Measurements from ENCODE around the gene TMEM145.

Gene TMEM145

DNA sequence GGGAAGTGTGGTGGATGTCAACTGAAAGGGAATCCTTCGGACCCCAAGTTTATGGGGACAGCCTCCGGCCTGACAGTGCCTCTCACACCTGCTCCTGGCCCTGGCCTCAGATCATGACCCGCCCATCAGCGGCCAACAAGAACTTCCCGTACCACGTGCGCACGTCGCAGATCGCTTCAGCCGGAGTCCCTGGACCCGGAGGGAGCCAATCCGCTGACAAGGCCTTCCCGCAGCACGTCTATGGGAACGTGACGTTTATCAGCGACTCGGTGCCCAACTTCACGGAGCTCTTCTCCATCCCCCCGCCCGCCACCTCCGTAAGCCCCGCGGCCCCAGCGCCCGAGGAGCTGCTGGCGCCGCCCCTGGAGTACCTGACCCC lies 10.4 kb downstream of the TMEM145 start:
- TF ChIP-seq ZBTB7A (IDR thresholded peaks at IDR 0.05; ENCODE audit: low read depth) (no peak), RAD21 (IDR thresholded peaks at IDR 0.05; ENCODE audit: low read depth) (no peak), NFIC (IDR thresholded peaks at IDR 0.05) (no peak), CEBPB (IDR thresholded peaks at IDR 0.05) (no peak), FOXM1 (IDR thresholded peaks at IDR 0.05; ENCODE audit: borderline replicate concordance, low read depth) (no peak), EP300 (IDR thresholded peaks at IDR 0.05; ENCODE audit: borderline replicate concordance) (no peak), TEAD4 (IDR thresholded peaks at IDR 0.05) (no peak), EGR1 (IDR thresholded peaks at IDR 0.05) (no peak), CREB1 (IDR thresholded peaks at IDR 0.05; ENCODE audit: low read depth) (no peak)
- TF ChIP-seq, protein P1, sequence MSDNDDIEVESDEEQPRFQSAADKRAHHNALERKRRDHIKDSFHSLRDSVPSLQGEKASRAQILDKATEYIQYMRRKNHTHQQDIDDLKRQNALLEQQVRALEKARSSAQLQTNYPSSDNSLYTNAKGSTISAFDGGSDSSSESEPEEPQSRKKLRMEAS (IDR thresholded peaks at IDR 0.05), result no peak
- TF ChIP-seq, protein P2, sequence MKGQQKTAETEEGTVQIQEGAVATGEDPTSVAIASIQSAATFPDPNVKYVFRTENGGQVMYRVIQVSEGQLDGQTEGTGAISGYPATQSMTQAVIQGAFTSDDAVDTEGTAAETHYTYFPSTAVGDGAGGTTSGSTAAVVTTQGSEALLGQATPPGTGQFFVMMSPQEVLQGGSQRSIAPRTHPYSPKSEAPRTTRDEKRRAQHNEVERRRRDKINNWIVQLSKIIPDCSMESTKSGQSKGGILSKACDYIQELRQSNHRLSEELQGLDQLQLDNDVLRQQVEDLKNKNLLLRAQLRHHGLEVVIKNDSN (IDR thresholded peaks at IDR 0.05), result no peak
- TF ChIP-seq, protein P3, sequence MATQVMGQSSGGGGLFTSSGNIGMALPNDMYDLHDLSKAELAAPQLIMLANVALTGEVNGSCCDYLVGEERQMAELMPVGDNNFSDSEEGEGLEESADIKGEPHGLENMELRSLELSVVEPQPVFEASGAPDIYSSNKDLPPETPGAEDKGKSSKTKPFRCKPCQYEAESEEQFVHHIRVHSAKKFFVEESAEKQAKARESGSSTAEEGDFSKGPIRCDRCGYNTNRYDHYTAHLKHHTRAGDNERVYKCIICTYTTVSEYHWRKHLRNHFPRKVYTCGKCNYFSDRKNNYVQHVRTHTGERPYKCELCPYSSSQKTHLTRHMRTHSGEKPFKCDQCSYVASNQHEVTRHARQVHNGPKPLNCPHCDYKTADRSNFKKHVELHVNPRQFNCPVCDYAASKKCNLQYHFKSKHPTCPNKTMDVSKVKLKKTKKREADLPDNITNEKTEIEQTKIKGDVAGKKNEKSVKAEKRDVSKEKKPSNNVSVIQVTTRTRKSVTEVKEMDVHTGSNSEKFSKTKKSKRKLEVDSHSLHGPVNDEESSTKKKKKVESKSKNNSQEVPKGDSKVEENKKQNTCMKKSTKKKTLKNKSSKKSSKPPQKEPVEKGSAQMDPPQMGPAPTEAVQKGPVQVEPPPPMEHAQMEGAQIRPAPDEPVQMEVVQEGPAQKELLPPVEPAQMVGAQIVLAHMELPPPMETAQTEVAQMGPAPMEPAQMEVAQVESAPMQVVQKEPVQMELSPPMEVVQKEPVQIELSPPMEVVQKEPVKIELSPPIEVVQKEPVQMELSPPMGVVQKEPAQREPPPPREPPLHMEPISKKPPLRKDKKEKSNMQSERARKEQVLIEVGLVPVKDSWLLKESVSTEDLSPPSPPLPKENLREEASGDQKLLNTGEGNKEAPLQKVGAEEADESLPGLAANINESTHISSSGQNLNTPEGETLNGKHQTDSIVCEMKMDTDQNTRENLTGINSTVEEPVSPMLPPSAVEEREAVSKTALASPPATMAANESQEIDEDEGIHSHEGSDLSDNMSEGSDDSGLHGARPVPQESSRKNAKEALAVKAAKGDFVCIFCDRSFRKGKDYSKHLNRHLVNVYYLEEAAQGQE (IDR thresholded peaks at IDR 0.05; ENCODE audit: low read depth), result no peak

DNA sequence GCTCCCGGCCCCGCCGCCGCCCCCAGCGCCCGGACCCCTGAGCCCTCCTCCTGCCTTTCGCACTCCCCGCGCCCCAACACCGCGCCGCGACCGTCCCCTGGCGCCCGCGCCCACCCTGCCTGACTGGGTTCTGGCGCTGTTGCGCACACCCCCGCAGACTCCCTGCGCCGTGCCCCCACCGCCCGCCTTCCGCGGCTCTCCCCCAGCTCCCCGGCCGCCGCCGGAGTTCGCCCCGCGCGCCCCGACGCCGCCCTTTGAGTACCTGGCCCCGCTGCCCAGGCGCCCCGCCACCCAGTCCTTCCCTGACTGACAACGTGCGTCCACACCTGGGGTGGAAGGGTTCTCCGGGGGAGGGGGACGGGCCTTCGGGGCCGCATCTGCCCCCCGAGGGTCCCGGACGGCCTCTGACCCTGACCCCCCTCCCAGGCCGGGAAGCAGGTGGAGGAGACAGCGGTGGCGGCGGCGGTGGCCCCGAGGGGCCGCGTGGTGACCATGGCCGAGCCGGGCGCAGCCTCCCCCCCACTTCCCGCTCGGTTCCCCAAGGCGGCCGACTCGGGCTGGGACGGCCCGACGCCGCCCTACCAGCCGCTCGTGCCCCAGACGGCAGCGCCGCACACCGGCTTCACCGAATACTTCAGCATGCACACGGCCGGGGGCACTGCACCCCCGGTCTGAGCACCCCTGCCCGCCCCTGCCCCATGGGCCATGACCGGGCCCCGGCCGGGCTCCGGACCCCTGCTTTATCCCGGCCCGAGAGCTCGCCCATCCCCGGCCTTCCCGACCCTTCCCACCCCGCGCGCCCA lies 10.9 kb downstream of the TMEM145 start:
- TF ChIP-seq, protein P3 (IDR thresholded peaks at IDR 0.05; ENCODE audit: low read depth), result no peak
- TF ChIP-seq FOXM1 (IDR thresholded peaks at IDR 0.05; ENCODE audit: borderline replicate concordance, low read depth) (no peak), ZBTB7A (IDR thresholded peaks at IDR 0.05; ENCODE audit: low read depth) (no peak), RAD21 (IDR thresholded peaks at IDR 0.05; ENCODE audit: low read depth) (no peak), NFIC (IDR thresholded peaks at IDR 0.05) (no peak), CREB1 (IDR thresholded peaks at IDR 0.05; ENCODE audit: low read depth) (no peak), TCF12 (IDR thresholded peaks at IDR 0.05; ENCODE audit: low read depth) (no peak), EGR1 (IDR thresholded peaks at IDR 0.05) (no peak), TAF1 (IDR thresholded peaks at IDR 0.05; ENCODE audit: low read depth) (no peak), CEBPB (IDR thresholded peaks at IDR 0.05) (no peak)
- TF ChIP-seq, protein P1 (IDR thresholded peaks at IDR 0.05), result no peak
- TF ChIP-seq, protein P2 (IDR thresholded peaks at IDR 0.05), result no peak

DNA sequence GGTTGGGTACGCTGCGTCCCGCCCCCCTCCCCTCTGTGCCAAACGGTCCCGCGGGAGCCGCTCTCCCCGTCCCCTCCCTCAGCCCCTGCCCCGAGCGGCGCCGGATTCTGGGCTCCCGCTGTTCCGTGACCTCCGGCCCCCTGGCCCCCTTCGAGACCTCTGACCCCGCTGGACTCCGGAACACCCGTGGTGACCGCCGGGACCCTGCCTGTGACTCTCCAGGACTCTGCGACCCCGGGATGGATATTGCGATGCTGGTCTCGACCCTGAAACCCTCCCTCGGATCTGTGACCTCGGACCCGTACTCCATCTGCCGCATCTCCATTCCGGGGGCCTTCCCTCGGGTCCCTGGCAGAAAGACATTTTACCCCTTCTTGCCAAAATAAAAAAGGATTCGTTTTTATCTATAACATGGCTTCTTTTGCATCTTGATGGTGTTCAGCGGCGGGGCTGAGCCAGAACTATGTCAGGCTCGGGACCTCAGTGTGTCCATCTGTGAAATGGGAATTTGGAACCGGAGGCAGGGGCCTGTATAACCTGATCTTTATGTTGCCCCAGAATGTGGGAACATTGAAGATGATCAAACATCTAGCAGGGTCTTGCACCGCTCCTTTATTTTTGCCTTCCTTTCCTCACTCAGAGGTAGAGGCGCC lies 11.7 kb downstream of the TMEM145 start:
- TF ChIP-seq EP300 (IDR thresholded peaks at IDR 0.05; ENCODE audit: borderline replicate concordance), result no peak
- TF ChIP-seq ZBTB7A (IDR thresholded peaks at IDR 0.05; ENCODE audit: low read depth), result no peak
- no peak for TF ChIP-seq RAD21 (IDR thresholded peaks at IDR 0.05; ENCODE audit: low read depth)
- no peak for TF ChIP-seq TCF12 (IDR thresholded peaks at IDR 0.05; ENCODE audit: low read depth)
- no peak for TF ChIP-seq YY1 (IDR thresholded peaks at IDR 0.05; ENCODE audit: low read depth)
- TF ChIP-seq, protein P2 (IDR thresholded peaks at IDR 0.05), result no peak
- no peak for TF ChIP-seq CEBPB (IDR thresholded peaks at IDR 0.05)
- no peak for TF ChIP-seq TAF1 (IDR thresholded peaks at IDR 0.05; ENCODE audit: low read depth)
- no peak for TF ChIP-seq TEAD4 (IDR thresholded peaks at IDR 0.05)
- TF ChIP-seq, protein P3 (IDR thresholded peaks at IDR 0.05; ENCODE audit: low read depth), result no peak
- no peak for TF ChIP-seq EGR1 (IDR thresholded peaks at IDR 0.05)
- TF ChIP-seq FOXM1 (IDR thresholded peaks at IDR 0.05; ENCODE audit: borderline replicate concordance, low read depth), result no peak
- no peak for TF ChIP-seq NFIC (IDR thresholded peaks at IDR 0.05)
- no peak for TF ChIP-seq CREB1 (IDR thresholded peaks at IDR 0.05; ENCODE audit: low read depth)
